SHP77 treated with DMSO at 0.1 percent for 48 hours (cell line): ENCODE data around the gene DHX40.
"Not testable (repeated sequence)": the region's sequence is repeated elsewhere in the genome, so short reads cannot be mapped to it uniquely, and the experiment has no call there.

Source experiments
- DNase-seq: peaks from one replicate; lab custom pipeline; 2025; lab: John Stamatoyannopoulos, UW

The DHX40 gene

GRCh38 chr17:59565171-59565958, at the start of gene DHX40:
DHX40 (plus strand) TSS chr17:59565610; CDS start chr17:59565672, 62 bp downstream.
- peak; percentile 78 for DNase-seq

GRCh38 chr17:59516451-59516850, 49.0 kb upstream of the DHX40 start:
- DNase-seq: no peak

- DNase-seq: no peak
Measured at GRCh38 chr17:59519132-59519531, 46.3 kb upstream of the DHX40 start.

GRCh38 chr17:59520251-59520650, 45.2 kb upstream of the DHX40 start:
- DNase-seq: no peak

- peak; percentile 28 for DNase-seq
Measured at GRCh38 chr17:59521465-59522126, 43.8 kb upstream of the DHX40 start.

- DNase-seq: not testable (repeated sequence)
Measured at GRCh38 chr17:59524930-59525329, 40.5 kb upstream of the DHX40 start.

GRCh38 chr17:59525668-59526067, 39.7 kb upstream of the DHX40 start:
- no peak for DNase-seq

GRCh38 chr17:59526451-59526850, 39.0 kb upstream of the DHX40 start:
- DNase-seq: no peak

GRCh38 chr17:59527325-59527917, 38.0 kb upstream of the DHX40 start:
- no peak for DNase-seq

- no peak for DNase-seq
Measured at GRCh38 chr17:59527931-59528330, 37.5 kb upstream of the DHX40 start.

- DNase-seq: no peak
Measured at GRCh38 chr17:59530531-59530930, 34.9 kb upstream of the DHX40 start.

- no peak for DNase-seq
Measured at GRCh38 chr17:59533694-59534093, 31.7 kb upstream of the DHX40 start.

GRCh38 chr17:59534583-59534982, 30.8 kb upstream of the DHX40 start:
- no peak for DNase-seq

GRCh38 chr17:59538195-59538909, 27.1 kb upstream of the DHX40 start:
- no peak for DNase-seq

- DNase-seq: no peak
Measured at GRCh38 chr17:59542960-59543635, 22.3 kb upstream of the DHX40 start.

GRCh38 chr17:59545942-59546341, 19.5 kb upstream of the DHX40 start:
- no peak for DNase-seq

- DNase-seq: no peak
Measured at GRCh38 chr17:59547131-59547915, 18.1 kb upstream of the DHX40 start.

GRCh38 chr17:59548985-59549384, 16.4 kb upstream of the DHX40 start:
- not testable (repeated sequence) for DNase-seq

- DNase-seq: no peak
Measured at GRCh38 chr17:59550703-59551102, 14.7 kb upstream of the DHX40 start.

- DNase-seq: no peak
Measured at GRCh38 chr17:59558039-59558438, 7.4 kb upstream of the DHX40 start.

GRCh38 chr17:59558953-59559352, 6.5 kb upstream of the DHX40 start:
- no peak for DNase-seq
